HK-2 (cell line): ENCODE data around the gene TUBD1.
"Not testable (repeated sequence)": the region's sequence is repeated elsewhere in the genome, so short reads cannot be mapped to it uniquely, and the experiment has no call there.

Experiments used
- DNase-seq: peaks from one replicate; pipeline ENCODE4 v3.0.0-alpha.2; 2018; ENCODE audit not compliant: unreplicated experiment

Gene TUBD1, protein sequence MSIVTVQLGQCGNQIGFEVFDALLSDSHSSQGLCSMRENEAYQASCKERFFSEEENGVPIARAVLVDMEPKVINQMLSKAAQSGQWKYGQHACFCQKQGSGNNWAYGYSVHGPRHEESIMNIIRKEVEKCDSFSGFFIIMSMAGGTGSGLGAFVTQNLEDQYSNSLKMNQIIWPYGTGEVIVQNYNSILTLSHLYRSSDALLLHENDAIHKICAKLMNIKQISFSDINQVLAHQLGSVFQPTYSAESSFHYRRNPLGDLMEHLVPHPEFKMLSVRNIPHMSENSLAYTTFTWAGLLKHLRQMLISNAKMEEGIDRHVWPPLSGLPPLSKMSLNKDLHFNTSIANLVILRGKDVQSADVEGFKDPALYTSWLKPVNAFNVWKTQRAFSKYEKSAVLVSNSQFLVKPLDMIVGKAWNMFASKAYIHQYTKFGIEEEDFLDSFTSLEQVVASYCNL

DNA sequence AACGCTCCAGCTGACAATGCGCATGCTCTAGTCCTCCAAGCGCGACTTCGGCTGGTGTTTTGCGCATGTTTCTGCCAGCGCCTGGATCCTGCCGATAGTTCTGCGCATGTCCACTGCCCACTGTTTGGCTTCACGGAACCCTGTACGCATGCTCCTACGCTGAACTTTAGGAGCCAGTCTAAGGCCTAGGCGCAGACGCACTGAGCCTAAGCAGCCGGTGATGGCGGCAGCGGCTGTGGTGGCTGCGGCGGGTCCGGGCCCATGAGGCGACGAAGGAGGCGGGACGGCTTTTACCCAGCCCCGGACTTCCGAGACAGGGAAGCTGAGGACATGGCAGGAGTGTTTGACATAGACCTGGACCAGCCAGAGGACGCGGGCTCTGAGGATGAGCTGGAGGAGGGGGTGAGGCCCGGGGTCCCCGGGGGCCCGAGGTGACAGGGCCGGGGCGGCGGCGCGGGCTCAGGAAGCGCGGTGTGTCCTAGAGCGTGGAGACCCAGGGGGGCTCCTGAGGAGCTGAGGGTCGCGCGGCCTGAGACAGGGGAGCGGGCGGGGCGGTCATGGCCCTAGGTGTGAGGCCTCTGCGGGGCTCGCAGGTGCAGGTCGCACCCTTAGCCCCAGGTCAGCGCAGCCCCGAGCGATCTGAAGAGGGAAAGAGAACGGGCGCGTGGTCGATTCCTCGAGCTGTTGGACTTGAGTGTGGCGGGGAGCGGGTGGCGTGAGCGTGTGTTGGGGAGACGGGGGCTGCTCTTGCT, at the start of gene TUBD1, which contains the start of gene RPS6KB1:
TSS of gene TUBD1 (minus strand) at position 20 of the 752 bp plus-strand sequence. CDS start 1,941 bp downstream, outside the sequence.
TSS of gene RPS6KB1 (plus strand) at position 198 of the 752 bp plus-strand sequence. CDS start at position 262, 64 bp downstream.
- DNase-seq = peak; percentile 96

DNA sequence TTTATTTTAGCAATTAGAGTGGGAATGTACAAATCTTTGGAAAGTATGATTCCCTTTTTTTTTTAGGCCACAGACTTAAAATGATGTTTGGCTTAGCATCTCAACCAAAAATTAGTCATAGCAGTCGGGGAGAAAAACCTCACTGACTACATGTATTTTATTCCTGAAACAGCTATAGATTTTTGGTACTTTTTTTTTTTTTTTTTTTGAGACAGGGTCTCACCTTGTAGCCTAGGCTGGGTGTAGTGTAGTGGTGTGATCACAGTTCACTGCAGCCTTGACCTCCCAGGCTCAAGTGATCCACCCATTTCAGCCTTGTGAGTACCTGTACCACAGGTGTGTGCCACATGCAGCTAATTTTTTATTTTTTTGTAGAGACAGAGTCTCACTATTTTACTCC, 48.4 kb upstream of the TUBD1 start:
- no peak for DNase-seq

DNA sequence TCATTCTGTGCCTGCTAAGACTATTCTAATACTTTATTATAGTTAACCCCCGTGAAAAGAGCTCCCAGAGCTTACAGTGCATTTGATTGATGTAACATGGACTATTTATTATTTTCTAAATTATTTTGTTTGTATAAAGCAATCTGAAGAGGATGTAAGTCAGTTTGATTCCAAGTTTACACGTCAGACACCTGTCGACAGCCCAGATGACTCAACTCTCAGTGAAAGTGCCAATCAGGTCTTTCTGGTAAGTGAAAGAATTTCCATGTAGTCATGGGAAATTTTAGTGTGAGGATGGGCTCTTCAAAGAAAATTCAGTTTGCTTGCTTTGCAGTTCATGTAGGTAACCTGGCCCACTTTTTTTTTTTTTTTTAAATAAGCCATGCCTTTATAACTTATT, 48.0 kb upstream of the TUBD1 start:
- DNase-seq = not testable (repeated sequence)

DNA sequence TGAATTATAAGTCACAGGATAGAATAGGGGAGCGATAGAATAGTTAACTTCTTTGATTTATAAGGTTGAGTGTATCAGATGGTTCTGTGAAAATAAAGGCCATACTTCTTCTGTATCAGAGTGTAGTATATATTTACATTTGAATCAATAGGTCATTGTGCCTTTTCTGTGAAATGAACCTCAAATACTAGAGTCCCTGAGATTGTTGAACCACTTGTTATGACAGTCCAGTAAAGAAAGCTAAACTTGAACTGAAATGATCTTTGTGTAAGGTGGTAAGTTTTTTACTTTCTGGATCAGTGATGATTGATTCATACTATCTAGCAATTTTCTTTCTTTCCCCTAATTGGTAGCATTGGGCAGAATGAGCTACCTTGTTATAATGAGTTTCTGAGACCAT, 40.6 kb upstream of the TUBD1 start:
- not testable (repeated sequence) for DNase-seq

DNA sequence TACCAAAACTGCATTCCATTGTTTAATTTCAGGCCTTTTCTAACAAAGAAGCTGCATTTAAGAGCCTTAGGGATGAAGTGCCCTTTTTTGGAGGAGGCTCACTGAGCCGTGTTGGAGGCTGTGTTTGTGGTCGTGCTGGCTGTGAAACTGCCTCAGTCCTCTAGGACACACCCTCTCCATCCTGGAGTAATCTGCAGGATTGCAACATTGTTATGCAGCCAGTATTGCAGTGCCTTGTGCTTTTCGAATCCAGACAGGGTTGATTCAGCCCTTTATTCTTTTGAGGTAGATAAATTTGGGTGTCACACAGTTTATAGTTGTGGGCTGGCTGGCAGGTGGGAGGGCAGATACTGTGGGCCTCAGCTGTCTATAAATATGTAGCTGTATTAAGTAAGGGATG, 38.0 kb upstream of the TUBD1 start:
- DNase-seq = not testable (repeated sequence)

DNA sequence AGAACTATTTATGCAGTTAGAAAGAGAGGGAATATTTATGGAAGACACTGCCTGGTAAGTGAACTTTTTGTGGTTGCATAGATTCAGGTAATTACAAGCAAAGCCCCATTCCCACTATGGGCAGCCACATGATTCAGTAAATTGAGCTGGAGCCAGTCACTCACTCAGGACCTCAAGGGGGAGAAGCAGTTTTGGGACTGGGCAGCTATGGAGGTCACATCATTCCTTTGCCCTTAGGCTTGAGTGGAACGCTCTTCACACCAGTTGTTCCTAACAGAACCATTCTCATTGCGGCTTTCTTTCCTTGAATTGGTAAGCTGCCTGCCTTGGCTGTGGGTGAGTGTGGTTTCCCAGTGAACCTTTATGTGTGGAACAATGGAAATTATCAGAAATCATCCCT, 37.4 kb upstream of the TUBD1 start:
- not testable (repeated sequence) for DNase-seq

DNA sequence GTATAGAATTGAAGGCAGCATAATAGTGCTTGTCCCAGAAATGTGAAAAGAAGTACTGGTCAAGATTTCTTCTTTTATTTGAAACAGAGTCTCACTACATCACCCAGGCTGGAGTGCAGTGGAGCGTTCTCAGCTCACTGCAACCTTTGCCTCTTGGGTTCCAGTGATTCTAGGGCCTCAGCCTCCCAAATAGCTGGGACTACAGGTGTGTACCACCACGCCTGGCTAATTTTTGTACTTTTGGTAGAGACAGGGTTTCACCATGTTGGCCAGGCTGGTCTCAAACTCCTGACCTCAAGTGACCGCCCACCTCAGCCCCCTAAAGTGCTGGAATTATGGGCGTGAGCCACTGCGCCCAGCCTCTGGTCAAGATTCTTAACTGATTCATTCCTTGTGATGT, 27.9 kb upstream of the TUBD1 start:
- DNase-seq = not testable (repeated sequence)

DNA sequence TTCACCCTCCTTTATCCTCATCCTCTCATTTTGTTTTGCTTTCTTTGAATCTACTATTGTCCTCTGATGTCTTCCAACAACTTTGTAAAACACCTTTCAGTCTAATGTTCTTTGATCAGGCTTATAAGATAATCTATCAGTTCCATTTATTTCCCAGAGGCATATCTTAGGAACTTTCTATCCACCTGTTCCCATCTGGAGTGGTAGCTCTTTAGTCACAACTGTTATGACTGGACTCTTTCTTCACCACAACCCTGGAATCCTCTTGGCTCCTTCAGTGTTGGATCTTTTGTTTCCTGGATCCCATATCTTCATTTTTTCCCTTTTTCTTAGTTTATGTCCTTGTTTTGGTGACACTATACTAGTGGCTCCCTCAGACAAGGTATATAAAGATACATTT, 23.7 kb upstream of the TUBD1 start:
- no peak for DNase-seq

DNA sequence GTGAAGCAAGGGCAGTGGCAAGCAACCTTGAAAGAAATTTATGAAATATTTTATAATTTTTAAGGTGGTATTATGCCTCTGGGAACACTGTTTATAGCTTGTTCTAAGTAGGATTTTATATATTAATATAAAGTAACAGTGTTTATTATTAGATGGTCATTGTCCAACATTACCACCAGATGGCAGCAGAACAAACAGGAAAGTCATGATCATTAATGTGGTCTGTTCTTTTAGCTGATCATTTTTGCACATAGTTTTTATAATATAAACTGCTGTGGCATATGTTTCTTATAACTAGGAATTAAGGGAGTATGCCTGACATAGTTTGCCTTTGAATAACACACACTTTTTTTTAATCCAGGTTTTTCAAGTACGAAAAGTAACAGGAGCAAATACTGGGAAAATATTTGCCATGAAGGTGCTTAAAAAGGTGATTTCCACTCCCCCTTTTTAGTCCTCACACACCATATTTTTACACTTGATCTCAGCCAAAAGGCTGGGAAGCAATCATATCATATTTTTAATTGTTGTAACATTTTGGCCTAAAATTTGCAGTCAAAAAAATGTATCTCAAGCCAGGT, 21.6 kb upstream of the TUBD1 start:
- no peak for DNase-seq

DNA sequence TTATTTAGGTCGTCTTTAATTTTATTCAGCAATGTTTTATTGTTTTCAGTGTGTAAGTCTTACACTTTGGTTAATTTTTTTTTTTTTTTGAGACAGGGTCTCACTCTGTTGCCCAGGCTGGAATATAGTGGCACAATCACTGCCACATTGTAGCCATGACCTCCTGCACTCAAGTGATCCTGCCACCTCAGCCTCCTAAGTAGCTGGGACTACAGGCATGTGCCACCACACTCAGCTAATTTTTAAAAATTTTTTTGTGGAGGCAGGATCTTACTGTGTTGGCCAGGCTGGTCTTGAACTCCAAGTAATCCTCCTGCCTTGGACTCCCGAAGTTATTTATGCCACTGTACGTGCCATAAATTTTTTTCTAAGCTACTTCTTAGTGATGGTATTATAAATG, 14.7 kb upstream of the TUBD1 start:
- DNase-seq = no peak

DNA sequence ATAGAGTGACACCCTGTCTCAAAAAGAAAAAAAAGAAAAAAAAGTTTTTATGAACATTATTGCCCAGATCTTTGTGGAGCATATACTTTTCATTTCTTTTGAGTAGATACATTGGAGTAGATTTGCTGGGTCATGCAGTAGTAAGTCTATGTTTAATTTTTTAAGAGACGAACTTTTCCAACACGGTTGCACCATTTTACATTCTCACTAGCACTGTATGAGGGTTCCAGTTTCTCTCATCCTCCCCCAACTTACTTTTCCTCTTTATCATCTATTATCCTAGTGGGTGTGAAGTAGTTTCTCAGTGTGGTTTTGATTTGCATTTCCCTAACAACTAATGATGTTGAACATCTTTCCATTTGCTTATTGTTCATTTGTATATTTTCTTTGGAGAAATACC, 10.7 kb upstream of the TUBD1 start:
- DNase-seq = no peak

DNA sequence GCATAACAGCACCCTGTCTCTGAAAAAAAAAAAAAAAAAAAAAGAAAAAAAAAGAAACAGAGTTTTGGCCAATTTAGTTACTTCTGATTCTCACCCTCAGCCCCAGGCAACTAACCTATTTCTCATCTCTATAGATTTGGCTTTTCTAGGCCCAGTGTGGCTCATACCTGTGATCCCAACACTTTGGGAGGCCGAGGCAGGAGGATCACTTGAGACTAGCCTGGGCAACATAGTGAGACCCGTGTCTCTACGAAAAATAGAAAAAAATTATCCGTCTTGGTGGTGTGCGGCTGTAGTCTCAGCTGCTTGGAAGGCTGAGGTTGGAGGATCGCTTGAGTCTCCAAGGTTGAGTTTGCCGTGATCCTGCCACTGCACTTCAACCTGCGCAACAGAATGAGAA, 8.9 kb upstream of the TUBD1 start:
- no peak for DNase-seq

DNA sequence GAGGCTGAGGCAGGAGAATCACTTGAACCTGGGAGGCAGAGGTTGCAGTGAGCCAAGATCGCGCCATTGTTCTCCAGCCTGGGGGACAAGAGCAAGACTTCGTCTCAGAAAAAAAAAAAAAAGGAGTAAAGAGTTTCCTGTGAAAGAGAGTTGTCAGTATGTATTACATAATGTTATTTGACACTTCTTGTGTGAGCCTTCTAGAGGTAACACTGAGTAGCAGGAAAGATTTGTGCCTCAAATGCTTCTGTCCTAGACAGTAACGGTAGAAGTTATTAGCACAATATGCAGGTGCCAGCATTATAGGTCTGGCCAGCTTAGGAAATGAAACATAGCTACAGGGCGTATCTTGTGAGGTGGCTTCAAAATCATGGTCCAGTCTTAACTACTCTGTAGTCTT, 6.4 kb upstream of the TUBD1 start:
- no peak for DNase-seq

DNA sequence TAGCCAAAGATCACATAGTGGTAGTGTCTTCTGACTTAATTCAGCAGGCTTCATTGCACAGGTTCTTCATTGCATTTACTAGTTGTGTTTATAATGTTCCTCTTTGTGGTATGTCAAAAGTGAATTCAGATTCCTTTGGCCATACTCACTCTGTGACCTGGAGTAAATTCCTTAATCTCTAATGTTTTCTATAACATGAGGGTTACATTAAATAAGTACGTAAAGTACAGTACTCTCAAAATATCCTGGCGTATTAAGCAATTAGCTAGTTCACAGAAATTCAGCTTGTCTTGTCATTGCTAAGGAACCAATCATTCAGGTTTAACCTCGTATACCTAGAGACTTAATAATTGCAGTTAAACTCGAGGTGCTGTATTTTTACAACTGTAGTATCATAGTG, 4.3 kb upstream of the TUBD1 start:
- no peak for DNase-seq

DNA sequence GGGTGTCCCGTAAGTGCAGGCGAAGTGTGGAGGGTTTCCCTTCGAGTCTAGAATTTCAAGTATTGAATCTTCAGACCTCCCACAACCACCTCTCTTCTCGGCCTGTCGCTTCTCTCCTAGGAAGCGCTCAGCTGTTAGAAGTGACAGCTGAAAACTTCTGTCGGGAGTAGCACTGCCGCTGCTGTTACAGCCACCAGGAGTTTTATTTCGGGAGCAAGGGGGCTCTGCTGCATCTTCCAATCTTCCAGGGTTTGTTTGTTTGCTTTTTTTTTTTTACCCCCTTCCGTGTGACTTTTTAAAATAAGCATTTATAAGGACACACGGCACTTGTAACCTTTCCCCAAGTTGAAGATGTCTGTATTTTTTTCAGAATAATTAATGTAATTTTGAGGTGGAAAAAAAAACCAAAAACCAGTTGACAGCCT, 945 bp upstream of the TUBD1 start:
- no peak for DNase-seq

DNA sequence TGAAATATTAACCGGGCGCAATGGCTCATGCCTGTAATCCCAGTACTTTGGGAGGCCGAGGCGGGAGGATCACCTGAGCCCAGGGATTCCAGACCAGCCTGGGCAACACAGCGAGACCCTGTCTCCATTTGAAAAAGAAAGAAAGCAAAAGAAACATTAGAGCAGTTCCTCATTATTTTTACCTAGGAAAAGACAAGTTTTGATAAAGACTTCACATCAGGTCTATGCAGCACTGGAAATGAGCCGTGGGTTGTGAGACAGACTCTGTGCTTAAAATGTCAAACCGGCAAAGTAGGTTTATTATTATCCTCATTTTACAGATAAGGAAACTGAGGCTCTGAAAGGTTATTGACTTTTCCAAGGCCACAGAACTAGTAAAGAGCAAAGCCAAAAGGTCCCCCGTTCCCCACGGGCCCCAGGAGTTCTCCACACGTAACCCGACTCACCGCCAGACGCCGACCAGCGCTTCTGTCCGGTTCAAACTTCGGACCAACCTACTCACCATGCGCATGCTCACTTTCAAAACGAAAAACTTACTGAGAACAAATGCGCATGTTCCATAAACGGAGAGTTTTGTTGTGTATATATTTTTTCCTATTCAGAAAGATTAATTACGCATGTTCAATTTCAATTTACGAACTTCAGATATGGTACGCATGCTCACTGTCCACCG, 356 bp downstream of the TUBD1 start:
- peak; percentile 11 for DNase-seq

DNA sequence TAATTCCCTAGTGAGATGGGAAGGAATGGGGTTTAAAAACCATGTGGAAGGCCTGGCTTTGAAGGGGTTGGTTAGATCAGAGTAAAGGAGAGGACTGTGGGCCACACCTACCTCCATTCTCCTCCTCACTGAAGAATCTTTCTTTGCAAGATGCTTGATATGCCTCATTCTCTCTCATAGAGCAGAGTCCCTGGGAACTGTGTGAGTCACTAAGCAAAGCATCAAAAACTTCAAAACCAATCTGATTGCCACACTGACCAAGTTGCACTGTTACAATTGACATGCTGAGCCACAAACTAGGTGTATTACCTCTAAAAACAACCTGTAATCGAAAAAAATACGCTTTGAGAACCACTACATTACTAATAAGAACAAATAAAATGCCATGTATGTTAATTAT, 2.0 kb downstream of the TUBD1 start:
- DNase-seq = no peak

DNA sequence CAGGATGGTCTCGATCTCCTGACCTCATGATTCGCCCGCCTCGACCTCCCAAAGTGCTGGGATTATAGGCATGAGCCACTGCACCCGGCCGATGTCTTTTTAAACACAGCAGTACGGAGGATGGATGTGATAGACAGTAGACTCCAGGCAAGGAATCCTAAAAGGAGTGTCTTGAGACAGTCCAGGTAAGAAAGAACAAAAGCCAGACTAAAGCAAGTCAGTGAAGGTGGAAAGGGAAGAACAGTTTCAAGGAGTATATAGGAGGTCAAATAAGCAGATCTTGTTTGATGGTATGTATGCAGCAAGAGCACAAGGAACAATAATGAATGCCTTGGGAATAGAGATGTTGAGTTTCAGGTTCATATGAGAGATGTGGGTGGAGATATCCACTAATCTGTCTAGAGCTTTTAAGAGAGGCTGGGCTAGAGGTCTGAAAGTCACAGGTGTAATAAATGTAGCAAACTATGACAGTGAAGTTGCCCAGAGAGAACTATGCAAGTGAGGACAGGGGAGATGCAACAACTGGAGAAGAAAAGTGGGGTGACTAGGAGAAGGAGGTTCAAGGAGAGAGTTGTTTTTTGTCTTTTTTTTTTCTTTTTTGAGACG, 4.5 kb downstream of the TUBD1 start:
- no peak for DNase-seq

DNA sequence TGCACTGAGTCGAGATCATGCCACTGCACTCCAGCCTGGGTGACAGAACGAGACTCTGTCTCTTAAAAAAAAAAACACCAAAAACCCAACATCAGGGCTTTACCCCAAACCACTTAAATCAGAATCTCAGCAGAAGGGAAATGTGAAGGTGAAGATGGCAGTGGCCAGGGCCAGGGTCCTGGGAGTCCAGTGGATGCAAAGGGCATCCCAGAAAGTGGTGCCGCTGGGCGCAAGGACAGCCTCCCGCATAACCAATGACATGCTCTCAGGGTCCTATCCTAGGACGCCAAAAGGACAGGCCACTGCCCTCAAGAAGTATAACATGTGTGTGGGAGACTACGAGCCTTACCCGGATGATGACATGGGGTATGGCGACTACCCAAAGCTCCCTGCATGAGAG, 7.9 kb downstream of the TUBD1 start:
- no peak for DNase-seq

DNA sequence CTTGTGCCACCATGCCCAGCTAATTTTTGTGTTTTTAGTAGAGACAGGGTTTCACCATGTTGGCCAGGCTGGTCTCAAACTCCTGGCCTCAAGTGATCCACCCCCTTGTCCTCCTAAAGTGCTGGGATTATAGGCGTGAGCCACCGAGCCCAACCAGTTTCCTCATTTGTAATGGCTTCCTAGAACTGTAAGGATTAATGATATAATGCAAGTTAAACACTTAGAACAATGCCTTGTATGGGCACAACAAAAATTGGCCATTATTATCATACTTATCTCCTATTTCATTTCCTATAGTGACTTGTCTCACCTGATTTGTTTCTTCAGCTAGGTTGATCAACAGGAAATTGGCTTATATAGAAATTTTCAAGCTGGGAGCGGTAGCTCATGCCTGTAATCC, 14.1 kb downstream of the TUBD1 start:
- DNase-seq = no peak

DNA sequence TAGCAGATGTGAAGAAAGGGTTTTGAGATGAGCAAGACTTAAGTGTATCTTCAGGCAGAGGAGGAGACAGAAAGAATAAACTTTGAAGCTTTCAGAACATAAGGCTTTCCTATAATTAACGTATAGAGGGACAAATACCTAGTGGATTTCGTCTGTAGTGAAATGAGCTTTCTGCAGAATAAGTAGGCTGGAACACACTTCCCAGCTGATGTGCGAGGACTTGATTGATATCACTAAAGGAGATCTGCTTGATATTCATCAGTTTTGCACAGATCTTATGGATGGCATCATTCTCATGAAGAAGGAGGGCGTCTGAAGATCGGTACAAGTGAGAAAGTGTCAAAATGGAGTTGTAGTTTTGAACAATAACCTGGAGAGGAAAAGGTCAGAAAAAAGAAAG, 14.8 kb downstream of the TUBD1 start:
- no peak for DNase-seq

DNA sequence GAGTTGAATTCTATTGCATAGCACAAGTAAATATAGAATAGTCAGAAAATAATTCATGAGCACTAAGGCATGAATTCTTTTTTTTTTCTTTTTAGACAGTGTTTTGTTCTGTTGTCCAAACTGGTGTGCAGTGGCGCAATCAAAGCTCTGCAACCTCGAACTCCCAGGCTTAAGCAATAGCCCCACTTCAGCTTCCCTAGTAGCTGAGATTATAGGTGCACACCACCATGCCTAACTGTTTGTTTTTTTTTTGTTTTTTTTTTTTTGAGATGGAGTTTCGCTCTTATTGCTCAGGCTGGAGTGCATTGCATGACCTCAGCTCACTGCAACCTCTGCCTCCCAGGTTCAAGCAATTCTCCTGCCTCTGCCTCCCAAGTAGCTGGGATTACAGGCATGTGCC, 16.6 kb downstream of the TUBD1 start:
- DNase-seq = no peak
